K562 (cell line): Measurements from ENCODE around the gene SERPINE1. TPM values are rescaled to one million over a fixed set of nuclear protein-coding genes. Genes with fewer than 3 reads are reported as not detected.

Experiments used
- ADNP ChIP-seq: fragments of 200-800 bp; sonication (Bioruptor generic); IDR thresholded peaks from 2 replicates; pipeline ENCODE4 v1.6.1; 2016; ENCODE audit warnings: missing genetic modification characterization, missing compliant biosample characterization
- AFF1 ChIP-seq, 2 experiments: fragments of 450-650 bp; IDR thresholded peaks; 2 replicates each; pipeline ENCODE4 v1.6.1; 2018; ENCODE audit warnings: mild to moderate bottlenecking in 2 of 2, low read depth in 1 of 2; ENCODE audit not compliant: partially characterized antibody in 2 of 2
- BACH1 ChIP-seq: fragments of 200-800 bp; sonication (Bioruptor generic); IDR thresholded peaks from 2 replicates; pipeline ENCODE4 v1.6.1; 2016; ENCODE audit warnings: missing genetic modification characterization, missing compliant biosample characterization
- CBX5 ChIP-seq: IDR thresholded peaks from 2 replicates; pipeline ENCODE4 v1.6.1; 2014; ENCODE audit warnings: low read depth, borderline replicate concordance
- CCAR2 ChIP-seq: fragments of 200-400 bp; formaldehyde crosslinking; IDR thresholded peaks from 2 replicates; pipeline ENCODE4 v1.6.1; 2017; ENCODE audit warnings: mild to moderate bottlenecking, low read depth, low read length
- ELF2 ChIP-seq: fragments of 250-450 bp; sonication (Bioruptor Pico); IDR thresholded peaks from 2 replicates; pipeline ENCODE4 v1.5.0; 2021; ENCODE audit warnings: mild to moderate bottlenecking
- FOXA1 ChIP-seq: fragments of 450-650 bp; IDR thresholded peaks from 2 replicates; pipeline ENCODE4 v1.6.1; 2016; ENCODE audit warnings: mild to moderate bottlenecking, borderline replicate concordance
- HDAC6 ChIP-seq: IDR thresholded peaks from 2 replicates; pipeline ENCODE4 v1.6.1; 2012; ENCODE audit warnings: low read depth, mild to moderate bottlenecking, control low read depth, inconsistent platforms, low read length, moderate library complexity
- LARP7 ChIP-seq: fragments of 450-650 bp; IDR thresholded peaks from 2 replicates; pipeline ENCODE4 v1.6.1; 2016
- NUFIP1 ChIP-seq: fragments of 450-650 bp; IDR thresholded peaks from 2 replicates; pipeline ENCODE4 v1.6.1; 2018; ENCODE audit not compliant: partially characterized antibody
- RBFOX2 ChIP-seq: fragments of 200-400 bp; formaldehyde crosslinking; IDR thresholded peaks from 2 replicates; pipeline ENCODE4 v1.6.1; 2017; ENCODE audit warnings: low read depth, mild to moderate bottlenecking, low read length, moderate library complexity
- RUNX1 ChIP-seq: sonication (generic); IDR thresholded peaks from 2 replicates; pipeline ENCODE4 v1.6.1; 2016; ENCODE audit warnings: antibody characterized with exemption, low read depth
- SAP30 ChIP-seq: fragments of 200-600 bp; sonication (generic); IDR thresholded peaks from 2 replicates; pipeline ENCODE4 v1.6.1; 2012; ENCODE audit warnings: borderline replicate concordance, low read depth, mild to moderate bottlenecking, moderate library complexity, low read length, control low read depth, inconsistent platforms; ENCODE audit not compliant: insufficient read depth, poor library complexity, severe bottlenecking
- SMARCE1 ChIP-seq: fragments of 450-650 bp; IDR thresholded peaks from 2 replicates; pipeline ENCODE4 v1.7.1; 2016; ENCODE audit warnings: mild to moderate bottlenecking
- ZC3H4 ChIP-seq: sonication (generic); formaldehyde crosslinking; IDR thresholded peaks from 2 replicates; pipeline ENCODE4 v1.9.0; 2021; ENCODE audit warnings: missing genetic modification reagents, borderline replicate concordance
- ZFX ChIP-seq: sonication (generic); formaldehyde crosslinking; IDR thresholded peaks from 2 replicates; pipeline ENCODE4 v1.8.0; 2022; ENCODE audit warnings: mild to moderate bottlenecking, missing genetic modification reagents, moderate library complexity
- ZNF232 ChIP-seq: sonication (generic); formaldehyde crosslinking; IDR thresholded peaks from 2 replicates; pipeline ENCODE4 v1.8.0; 2022; ENCODE audit warnings: mild to moderate bottlenecking, missing genetic modification reagents
- ZNF77 ChIP-seq: fragments of 250-450 bp; sonication (Bioruptor Pico); IDR thresholded peaks from 2 replicates; pipeline ENCODE4 v1.5.0; 2020
- ZSCAN29 ChIP-seq: fragments of 450-650 bp; IDR thresholded peaks from 2 replicates; pipeline ENCODE4 v1.6.1; 2017
- polyA plus RNA-seq, 8 experiments: library from polyadenylated mRNA; depleted of rRNA in 4 of 8; stranded (reverse) in 5 of 8; unstranded in 3 of 8; fragments of >200 nt; fragmentation: Nextera tagmentation in 2 of 8; fragmentation: Illumina TruSeq in 1 of 8; extraction: Ambion mirVana in 2 of 8; extraction: Trizol in 1 of 8; gene quantifications; 2 replicates each; pipeline versions ENCODE4 v1.2.1 to v1.2.3, GENCODE V29; 2011 to 2014; ENCODE audit warnings: inconsistent platforms in 1 of 8, missing spikeins in 1 of 8
- total RNA-seq, 7 experiments: library from RNA; depleted of rRNA in 6 of 7; stranded (reverse); fragments of >200 nt in 6 of 7; fragmentation: Illumina TruSeq in 2 of 7; extraction: Trizol in 2 of 7; gene quantifications; 2 replicates each; pipeline versions ENCODE4 v1.2.1 to v1.2.3, GENCODE V29; 2011 to 2021; ENCODE audit warnings: low replicate concordance in 1 of 7
- TF ChIP-seq, protein P1 (sequence below): IDR thresholded peaks from 2 replicates; pipeline ENCODE4 v1.6.1; 2014; ENCODE audit warnings: antibody characterized with exemption
- TF ChIP-seq, protein P2 (sequence below), 2 experiments: fragments of 250-450 bp in 1 of 2; fragments of 450-650 bp in 1 of 2; sonication (Bioruptor Pico) in 1 of 2; IDR thresholded peaks; 2 replicates each; pipeline versions ENCODE4 v1.6.1 to v1.8.0; 2016 to 2021; ENCODE audit warnings: mild to moderate bottlenecking in 2 of 2, moderate library complexity in 2 of 2, missing compliant biosample characterization in 1 of 2, missing genetic modification characterization in 1 of 2

SERPINE1 gene
- total and polyA plus RNA-seq, 9 of the 15 experiments (the other 6 are each of a cell fraction or from before 2014, with no cell fraction given) = 0.22 to 4.8 (median 0.91) TPM

DNA sequence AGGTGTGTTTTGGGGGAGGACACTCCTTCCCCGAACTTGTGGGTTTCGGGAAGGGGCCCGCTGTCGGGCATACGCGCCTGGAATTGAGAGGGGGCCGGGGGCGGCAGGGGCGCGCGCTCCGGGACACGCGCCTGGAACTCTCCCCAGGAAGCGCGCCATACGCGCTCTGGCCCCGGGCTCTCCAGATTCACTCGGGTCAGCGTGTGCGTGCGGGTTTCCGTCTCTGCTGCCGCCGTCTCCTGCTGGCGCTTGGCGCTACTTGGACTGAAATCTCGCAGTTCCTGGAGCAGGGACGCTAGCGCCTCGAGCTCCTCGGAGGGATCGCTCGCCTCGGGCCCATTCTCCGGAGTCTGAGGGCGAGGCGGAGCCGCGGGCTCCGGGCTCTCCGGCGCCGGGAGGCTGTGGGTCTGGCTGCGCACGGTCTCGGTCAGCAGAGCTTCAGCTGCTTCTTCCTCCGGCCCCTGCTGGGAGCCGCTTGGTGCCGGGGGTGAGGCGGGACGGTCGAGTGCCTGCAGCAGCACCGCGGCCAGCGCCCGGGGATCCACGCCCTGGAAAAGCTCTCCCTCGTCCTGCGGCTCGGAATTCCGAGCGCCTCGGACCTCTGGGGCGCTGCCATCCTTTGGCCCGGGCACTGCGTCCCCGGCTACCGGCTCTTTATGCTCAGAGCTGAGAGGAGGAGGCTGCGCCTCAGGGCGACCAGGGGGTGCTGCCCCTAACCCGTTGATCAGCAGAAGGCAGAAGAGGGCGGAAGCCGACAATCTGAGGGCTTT lies 37.4 kb downstream of the SERPINE1 start (continued):
- peak in 1 of 2 experiments; percentile 28 for TF ChIP-seq AFF1 (IDR thresholded peaks at IDR 0.05; ENCODE audit: low read depth in 1 of 2, partially characterized antibody in 2 of 2)
- TF ChIP-seq, protein P1, sequence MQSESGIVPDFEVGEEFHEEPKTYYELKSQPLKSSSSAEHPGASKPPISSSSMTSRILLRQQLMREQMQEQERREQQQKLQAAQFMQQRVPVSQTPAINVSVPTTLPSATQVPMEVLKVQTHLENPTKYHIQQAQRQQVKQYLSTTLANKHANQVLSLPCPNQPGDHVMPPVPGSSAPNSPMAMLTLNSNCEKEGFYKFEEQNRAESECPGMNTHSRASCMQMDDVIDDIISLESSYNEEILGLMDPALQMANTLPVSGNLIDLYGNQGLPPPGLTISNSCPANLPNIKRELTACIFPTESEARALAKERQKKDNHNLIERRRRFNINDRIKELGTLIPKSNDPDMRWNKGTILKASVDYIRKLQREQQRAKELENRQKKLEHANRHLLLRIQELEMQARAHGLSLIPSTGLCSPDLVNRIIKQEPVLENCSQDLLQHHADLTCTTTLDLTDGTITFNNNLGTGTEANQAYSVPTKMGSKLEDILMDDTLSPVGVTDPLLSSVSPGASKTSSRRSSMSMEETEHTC = no peak
- TF ChIP-seq NUFIP1 = no peak
- no peak for TF ChIP-seq CCAR2
- TF ChIP-seq ELF2 = no peak
- TF ChIP-seq ZFX (CRISPR knock-in tag) = 0 out of 2 replicates have a peak, but pooled peaks have one; percentile 11
- TF ChIP-seq ZSCAN29 = no peak
- TF ChIP-seq ADNP (tag) = no peak
- no peak for TF ChIP-seq ZNF77 (CRISPR knock-in tag)
- no peak for TF ChIP-seq RUNX1
- no peak for TF ChIP-seq SMARCE1
- TF ChIP-seq FOXA1 = no peak
- no peak for TF ChIP-seq BACH1
- no peak; the same call in 1 of the 2 replicates for TF ChIP-seq HDAC6
- TF ChIP-seq, protein P2, sequence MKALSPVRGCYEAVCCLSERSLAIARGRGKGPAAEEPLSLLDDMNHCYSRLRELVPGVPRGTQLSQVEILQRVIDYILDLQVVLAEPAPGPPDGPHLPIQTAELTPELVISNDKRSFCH (CRISPR knock-in tag; IDR thresholded peaks at IDR 0.05) = no peak
- TF ChIP-seq, protein P2 (tag; IDR thresholded peaks at IDR 0.05) = no peak
- TF ChIP-seq RBFOX2 = peak; percentile 52; the same call in 1 of the 2 replicates
- TF ChIP-seq ZC3H4 (CRISPR knock-in tag) = no peak
- no peak for TF ChIP-seq ZNF232
- peak; percentile 59 for TF ChIP-seq SAP30
- TF ChIP-seq LARP7 = no peak
- no peak for TF ChIP-seq CBX5
